H1 (cell line): ENCODE measurements around the gene HDAC9. TPM values are rescaled to one million over a fixed set of nuclear protein-coding genes. Genes with fewer than 3 reads are reported as not detected.

Experiments
- CTCF ChIA-PET: fragments of 300-600 bp; sonication (Branson Sonifier 250); formaldehyde crosslinking; loops from one replicate; lab custom pipeline; 2021; ENCODE audit not compliant: partially characterized antibody; lab: Charles Lee
- POLR2A ChIA-PET: fragments of 300-600 bp; sonication (Branson Sonifier 250); formaldehyde crosslinking; loops from one replicate; lab custom pipeline; 2021; ENCODE audit warnings: inconsistent platforms; ENCODE audit not compliant: partially characterized antibody; lab: Charles Lee
- DNase-seq, 2 experiments: peaks; one replicate each; pipeline versions ENCODE4 v3.0.0 to v3.0.0-alpha.2; 2010 to 2022; ENCODE audit warnings: low spot score in 2 of 2, low read depth in 1 of 2, mixed read lengths in 1 of 2
- FAIRE-seq: peaks from 2 replicates; lab custom pipeline; 2011; peaks lifted over from hg19 to GRCh38; lab: Jason Lieb, UNC
- H2AFZ ChIP-seq: 2 replicates; pipeline ENCODE4 v1.8.1; 2012; ENCODE audit warnings: low read length, inconsistent platforms
- H2AK5ac ChIP-seq: 2 replicates; pipeline ENCODE4 v1.6.1; 2013; ENCODE audit warnings: low read depth, low read length
- H2BK120ac ChIP-seq: replicated peaks from 2 replicates; pipeline ENCODE3; 2013; ENCODE audit warnings: low read depth, low read length, inconsistent platforms
- H2BK12ac ChIP-seq: 2 replicates; pipeline ENCODE4 v1.6.1; 2013; ENCODE audit warnings: low read depth, low read length
- H2BK15ac ChIP-seq: 2 replicates; pipeline ENCODE4 v1.6.1; 2013; ENCODE audit warnings: low read length
- H2BK20ac ChIP-seq: 2 replicates; pipeline ENCODE4 v1.6.1; 2013; ENCODE audit warnings: low read length
- H2BK5ac ChIP-seq: 2 replicates; pipeline ENCODE4 v1.6.1; 2013; ENCODE audit warnings: low read depth, low read length
- H3K14ac ChIP-seq: 2 replicates; pipeline ENCODE4 v1.6.1; 2013; ENCODE audit warnings: inconsistent platforms; ENCODE audit not compliant: insufficient read length
- H3K18ac ChIP-seq: 2 replicates; pipeline ENCODE4 v1.6.1; 2013; ENCODE audit warnings: low read length; ENCODE audit errors: extremely low read depth
- H3K23ac ChIP-seq: 2 replicates; pipeline ENCODE4 v1.6.1; 2013; ENCODE audit warnings: inconsistent platforms; ENCODE audit not compliant: insufficient read length
- H3K23me2 ChIP-seq: 2 replicates; pipeline ENCODE4 v1.6.1; 2013; ENCODE audit warnings: low read depth, low read length
- H3K27ac ChIP-seq: 2 replicates; pipeline ENCODE4 v1.6.1; 2011; ENCODE audit warnings: low read depth, low read length, inconsistent platforms
- H3K27me3 ChIP-seq, 4 experiments: replicated peaks in 1 of 4; 1 replicate in 1 of 4; 2 replicates in 3 of 4; pipeline versions ENCODE4 v1.6.1 to v1.8.1; 2011 to 2013; ENCODE audit warnings: low read length in 3 of 4, mild to moderate bottlenecking in 3 of 4, inconsistent platforms in 2 of 4, mixed read lengths in 2 of 4, moderate library complexity in 1 of 4; ENCODE audit not compliant: control insufficient read depth in 3 of 4, insufficient read depth in 3 of 4; ENCODE audit errors: extremely low read depth in 1 of 4
- H3K36me3 ChIP-seq, 4 experiments: 2 replicates each; pipeline versions ENCODE4 v1.6.1 to v1.8.1; 2011 to 2013; ENCODE audit warnings: mild to moderate bottlenecking in 4 of 4, low read length in 3 of 4, moderate library complexity in 2 of 4, control low read depth in 1 of 4, inconsistent platforms in 1 of 4; ENCODE audit not compliant: insufficient read depth in 4 of 4, control insufficient read depth in 2 of 4
- H3K4ac ChIP-seq: replicated peaks from 2 replicates; pipeline ENCODE3; 2013; ENCODE audit warnings: low read length, low read depth, mixed read lengths, inconsistent platforms; ENCODE audit not compliant: insufficient read length
- H3K4me1 ChIP-seq, 4 experiments: replicated peaks in 1 of 4; 1 replicate in 1 of 4; 2 replicates in 3 of 4; pipeline versions ENCODE4 v1.6.1 to v1.8.1; 2011 to 2013; ENCODE audit warnings: low read length in 3 of 4, inconsistent platforms in 2 of 4, mixed read lengths in 1 of 4; ENCODE audit not compliant: insufficient read depth in 4 of 4, control insufficient read depth in 3 of 4
- H3K4me2 ChIP-seq, 2 experiments: 2 replicates each; pipeline versions ENCODE4 v1.6.1 to v1.8.1; 2011 to 2013; ENCODE audit warnings: low read depth in 2 of 2, low read length in 2 of 2, control low read depth in 1 of 2, inconsistent platforms in 1 of 2, mild to moderate bottlenecking in 1 of 2; ENCODE audit not compliant: insufficient read depth in 1 of 2
- H3K4me3 ChIP-seq, 4 experiments: fragments of 200-600, 300-600 bp in 1 of 4; sonication (generic), shearing (Covaris generic), sonication (Bioruptor Twin) in 1 of 4; 2 replicates each; pipeline versions ENCODE4 v1.5.1 to v1.8.1; 2011 to 2016; ENCODE audit warnings: low read length in 4 of 4, low read depth in 3 of 4, control low read depth in 2 of 4, inconsistent platforms in 2 of 4, mild to moderate bottlenecking in 2 of 4, mixed read lengths in 1 of 4, moderate library complexity in 1 of 4; ENCODE audit not compliant: insufficient read depth in 2 of 4; ENCODE audit errors: extremely low read depth in 1 of 4
- H3K56ac ChIP-seq: replicated peaks from 2 replicates; pipeline ENCODE3; 2013; ENCODE audit warnings: low read depth, mild to moderate bottlenecking, mixed read lengths, low read length, inconsistent platforms; ENCODE audit not compliant: insufficient read length
- H3K79me1 ChIP-seq: 2 replicates; pipeline ENCODE4 v1.6.1; 2013; ENCODE audit warnings: low read depth, low read length, control low read depth
- H3K79me2 ChIP-seq, 2 experiments: 2 replicates each; pipeline versions ENCODE4 v1.6.1 to v1.8.1; 2012 to 2013; ENCODE audit warnings: low read length in 2 of 2, mild to moderate bottlenecking in 2 of 2, inconsistent platforms in 1 of 2; ENCODE audit not compliant: insufficient read depth in 2 of 2, control insufficient read depth in 1 of 2
- H3K9ac ChIP-seq, 4 experiments: replicated peaks in 1 of 4; 1 replicate in 1 of 4; 2 replicates in 3 of 4; pipeline versions ENCODE4 v1.6.1 to v1.8.1; 2011 to 2013; ENCODE audit warnings: low read depth in 3 of 4, low read length in 3 of 4, control low read depth in 2 of 4, mild to moderate bottlenecking in 2 of 4, moderate library complexity in 2 of 4, inconsistent platforms in 1 of 4; ENCODE audit errors: extremely low read depth in 1 of 4
- H3K9me3 ChIP-seq, 2 experiments: 2 replicates each; pipeline versions ENCODE4 v1.6.1 to v1.8.1; 2012 to 2013; ENCODE audit warnings: mild to moderate bottlenecking in 2 of 2, moderate library complexity in 2 of 2, control low read depth in 1 of 2, inconsistent platforms in 1 of 2, low read depth in 1 of 2, low read length in 1 of 2, mixed read lengths in 1 of 2; ENCODE audit not compliant: insufficient read depth in 2 of 2
- H4K20me1 ChIP-seq, 2 experiments: replicated peaks in 1 of 2; 2 replicates each; pipeline versions ENCODE3 to v1.8.1; 2011 to 2013; ENCODE audit warnings: inconsistent platforms in 2 of 2, low read length in 2 of 2, mild to moderate bottlenecking in 1 of 2; ENCODE audit not compliant: insufficient read depth in 2 of 2, control insufficient read depth in 1 of 2
- H4K5ac ChIP-seq: 2 replicates; pipeline ENCODE4 v1.6.1; 2013; ENCODE audit warnings: low read length, low read depth, mixed read lengths, inconsistent platforms; ENCODE audit not compliant: insufficient read length
- H4K8ac ChIP-seq: 2 replicates; pipeline ENCODE4 v1.8.0; 2013; ENCODE audit warnings: mild to moderate bottlenecking, moderate library complexity, low read length, inconsistent platforms; ENCODE audit not compliant: insufficient read depth; ENCODE audit errors: extremely low read depth
- H4K91ac ChIP-seq: replicated peaks from 2 replicates; pipeline ENCODE3; 2013; ENCODE audit warnings: low read length, mixed read lengths, inconsistent platforms; ENCODE audit not compliant: insufficient read length
- CEBPB ChIP-seq: IDR thresholded peaks from 2 replicates; pipeline ENCODE4 v1.6.1; 2012; ENCODE audit warnings: low read depth, low read length
- POLR2AphosphoS5 ChIP-seq: IDR thresholded peaks from 2 replicates; pipeline ENCODE4 v1.6.1; 2011; ENCODE audit warnings: low read depth, low read length
- WGBS, 2 experiments: shearing (Covaris generic) in 1 of 2; methylation state at CpG; one replicate each; pipeline versions ENCODE4 v1.1.6 to v1.1.7; 2013 to 2015; ENCODE audit warnings: low lambda C conversion rate in 2 of 2, mixed read lengths in 2 of 2, inconsistent platforms in 1 of 2, low coverage in 1 of 2, missing lambda C conversion rate in 1 of 2; ENCODE audit not compliant: insufficient replicate concordance in 2 of 2, insufficient coverage in 1 of 2, insufficient read length in 1 of 2; ENCODE audit errors: extremely low coverage in 1 of 2, missing lambda C conversion rate in 1 of 2; 5-methylcytosine and 5-hydroxymethylcytosine counted together
- polyA plus RNA-seq, 7 experiments: library from polyadenylated mRNA; depleted of rRNA in 3 of 7; stranded (reverse) in 5 of 7; unstranded in 2 of 7; fragments of >200 nt in 5 of 7; fragments of 200-250 nt in 2 of 7; gene quantifications; 1 replicate in 5 of 7; 2 replicates in 1 of 7; 4 replicates in 1 of 7; pipeline versions ENCODE4 v1.2.1 to v1.2.3, GENCODE V29; 2011 to 2013; ENCODE audit warnings: missing spikeins in 2 of 7, mixed read lengths in 2 of 7
- total RNA-seq: library from RNA; stranded (reverse); fragmentation: NEBNext Ultra II Directional; extraction: Animal tissue kit (Norgen Biotek cat#: 25700); gene quantifications from 2 replicates; pipeline ENCODE4 v1.2.1, GENCODE V29; 2021

The HDAC9 gene
- total and polyA plus RNA-seq, 2 of the 8 experiments (the other 6 are each of a cell fraction or from before 2014, with no cell fraction given) = 9.5 to 13.1 TPM

DNA sequence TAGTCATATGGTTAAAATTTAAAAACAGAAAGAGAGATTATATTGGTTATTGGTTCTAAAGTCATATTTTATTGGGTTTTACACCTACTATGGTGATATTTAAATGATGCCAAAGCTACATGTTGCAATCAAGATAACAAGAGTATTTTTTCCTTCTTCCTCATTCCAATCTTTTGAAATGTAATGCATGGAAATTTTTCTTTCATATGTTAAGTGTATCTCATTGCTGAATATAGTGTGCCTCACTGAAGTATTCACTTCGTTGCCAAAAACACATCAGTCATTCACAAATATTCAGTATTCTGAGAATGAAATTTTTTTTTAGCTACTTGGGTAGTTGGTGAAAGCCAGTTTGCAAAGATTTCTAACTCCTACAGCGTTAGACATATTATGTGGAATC lies 19.5 kb downstream of the HDAC9 start:
- no peak overlapping the region for H2AFZ ChIP-seq
- no peak for FAIRE-seq

More for the DNA sequence above, 19.5 kb downstream of the HDAC9 start:
- no peak overlapping the region for H2BK120ac ChIP-seq
- no peaks in the 10 kb centered on the region for H3K79me2 ChIP-seq
- peaks cover 0 to 7% (median 4%) of the 10 kb centered on the region in 4 experiments; a peak in 4 of 7 replicates for H3K4me1 ChIP-seq
- no peak overlapping the region for H4K5ac ChIP-seq
- no peak overlapping the region for H2BK20ac ChIP-seq
- no peaks in the 10 kb centered on the region for H3K36me3 ChIP-seq
- H3K4me2 ChIP-seq = no peak overlapping the region; a peak in 1 of 4 replicates
- WGBS, 2 experiments = 40% methylated on average over 2 of the region's 2 CpGs; no CpG with 5 or more reads in 1 of the 2 experiments
- peak overlapping the region in 1 of 4 experiments; percentile 16; a peak in 1 of 8 replicates for H3K4me3 ChIP-seq
- no peak overlapping the region for H4K91ac ChIP-seq
- H3K79me1 ChIP-seq = no peaks in the 10 kb centered on the region
- H3K23ac ChIP-seq = no peak overlapping the region
- DNase-seq = no peak
- no peaks in the 10 kb centered on the region for H4K20me1 ChIP-seq
- no peak overlapping the region for H3K18ac ChIP-seq
- no peak overlapping the region for H3K4ac ChIP-seq
- H2BK15ac ChIP-seq = no peak overlapping the region
- 0 out of 2 replicates have a peak, but pooled peaks have one; percentile 8 for TF ChIP-seq CEBPB
- no peak for TF ChIP-seq POLR2AphosphoS5
- H2BK12ac ChIP-seq = no peak overlapping the region
- no peak overlapping the region for H3K56ac ChIP-seq
- CTCF ChIA-PET = interaction anchor here (1.8 to 1.9 kb wide), 2 partner anchors 157 to 163 kb away, joined by 9 to 11 read pairs; no protein-coding TSS in a partner anchor
- no peak overlapping the region for H4K8ac ChIP-seq
- H3K9me3 ChIP-seq = no peaks in the 10 kb centered on the region
- no peaks in the 10 kb centered on the region for H3K23me2 ChIP-seq
- H3K27ac ChIP-seq = no peak overlapping the region
- POLR2A ChIA-PET = interaction anchor here (1.3 kb wide), 1 partner anchor 20 kb away, joined by 5 read pairs; the partner anchor contains the start of gene HDAC9
- H3K27me3 ChIP-seq = no peaks in the 10 kb centered on the region
- H2BK5ac ChIP-seq = no peak overlapping the region
- H3K14ac ChIP-seq = no peak overlapping the region
- no peak overlapping the region for H3K9ac ChIP-seq
- H2AK5ac ChIP-seq = no peak overlapping the region
